Ovary (tissue), 9 donors: ENCODE data around the gene CHGA. TPM values are rescaled to one million over a fixed set of nuclear protein-coding genes. Genes with fewer than 3 reads are reported as not detected.

Experiments
- DNase-seq, 5 donors: peaks; one replicate each; pipeline ENCODE4 v3.0.0-alpha.2; 2019 to 2020
- H3K27ac ChIP-seq, 2 donors: fragments of 200-600 bp; one replicate each; pipeline versions ENCODE4 v1.5.1 to v1.8.0; 2019 to 2022
- H3K27me3 ChIP-seq: fragments of 200-600 bp; one replicate; pipeline ENCODE4 v1.8.0; 2022
- H3K36me3 ChIP-seq: fragments of 200-600 bp; sonication (generic); one replicate; pipeline ENCODE4 v1.5.1; 2019
- H3K4me1 ChIP-seq: one replicate; pipeline ENCODE4 v1.8.1; 2013; ENCODE audit warnings: mild to moderate bottlenecking, moderate library complexity; ENCODE audit not compliant: insufficient read depth
- H3K4me3 ChIP-seq: fragments of 200-600 bp; sonication (generic); one replicate; pipeline ENCODE4 v1.5.1; 2017
- H3K9me3 ChIP-seq, 2 donors: fragments of 200-600 bp in 1 of 2; sonication (generic) in 1 of 2; one replicate each; pipeline versions ENCODE4 v1.5.1 to v1.8.1; 2013 to 2019; ENCODE audit warnings: mild to moderate bottlenecking in 1 of 2, moderate library complexity in 1 of 2
- CTCF ChIP-seq, 3 donors: fragments of 450-650 bp in 2 of 3; fragments of 200-600 bp in 1 of 3; IDR thresholded peaks; one replicate each; pipeline versions ENCODE4 v1.5.1 to v1.8.0; 2016 to 2022; ENCODE audit warnings: antibody characterized with exemption in 3 of 3, mild to moderate bottlenecking in 1 of 3
- EP300 ChIP-seq: sonication (generic); formaldehyde crosslinking; IDR thresholded peaks from one replicate; pipeline ENCODE4 v1.6.1; 2017; ENCODE audit warnings: antibody characterized with exemption
- POLR2A ChIP-seq: fragments of 450-650 bp; IDR thresholded peaks from one replicate; pipeline ENCODE4 v1.6.1; 2017; ENCODE audit warnings: antibody characterized with exemption, mild to moderate bottlenecking, moderate library complexity
- WGBS, 3 donors: extraction: QIAGEN DNeasy Blood & Tissue Kit in 1 of 3; methylation state at CpG; one replicate each; pipeline versions ENCODE4 v1.1.5 to v1.1.7; 2013 to 2017; 5-methylcytosine and 5-hydroxymethylcytosine counted together
- intact Hi-C, 4 donors: fragments of 100-400 bp; cut with DNase I; formaldehyde crosslinking; loops; one replicate each; pipeline versions ENCODE4 v1.11.0 to v1.15.1; 2022 to 2023
- polyA plus RNA-seq, 2 donors: library from polyadenylated mRNA; stranded (reverse); fragments of 200-250 nt in 1 of 2; fragments of 350-450 nt in 1 of 2; fragmentation: Illumina TruSeq in 1 of 2; extraction: RNeasy Lipid Tissue Mini Kit (QIAGEN cat#74804) in 1 of 2; gene quantifications; one replicate each; pipeline ENCODE4 v1.2.3, GENCODE V29; 2013 to 2014
- total RNA-seq, 7 donors: library from RNA; depleted of rRNA in 2 of 7; stranded (reverse); fragments of >200 nt in 2 of 7; fragmentation: NEBNext Ultra II Directional in 3 of 7; extraction: Animal tissue kit (Norgen Biotek cat#: 25700) in 3 of 7; gene quantifications; one replicate each; pipeline versions ENCODE4 v1.1.0 to v1.2.4, GENCODE V29; 2016 to 2023
- donor health status: DM: no; HTN: no; CAD: no; lungs with moderate emphysema.
- donor health status: DM: no; HTN: no; CAD: no.
- donor health status: Bipolar disorder and iron deficiency.
- donor health status: DM: yes; HTN: yes; CAD: no.
- donor health status: DM: no; HTN: no; CAD: no.
- donor health status: DM: yes; HTN: yes; CAD: no.

The CHGA gene
- total and polyA plus RNA-seq, 9 donors, result 0.13 to 1.6 (median 0.60) TPM; not detected in 2

DNA sequence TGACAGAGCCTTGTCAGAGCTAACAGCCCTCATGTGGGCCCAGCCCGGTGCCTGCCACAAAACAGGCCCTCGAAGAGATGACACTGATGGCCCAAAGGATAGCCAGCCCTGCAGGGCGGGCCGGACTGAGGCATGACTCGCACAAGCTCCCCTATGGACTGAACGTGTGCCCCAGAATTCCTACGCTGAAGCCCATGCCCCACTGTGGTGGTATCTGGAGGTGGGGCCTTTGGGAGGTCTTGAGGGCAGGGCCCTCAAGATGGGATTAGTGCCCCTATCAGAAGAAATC is 38.6 kb downstream of the CHGA start:
- Histone ChIP-seq H3K9me3 (no peaks in the 10 kb centered on the region), H3K27ac (no peak overlapping the region), H3K36me3 (no peaks in the 10 kb centered on the region), H3K4me3 (no peak overlapping the region), H3K4me1 (no peaks in the 10 kb centered on the region), H3K27me3 (no peaks in the 10 kb centered on the region)
- WGBS, 3 donors, result 91 to 96% (median 93%) methylated on average over 7 of the region's 7 CpGs
- TF ChIP-seq CTCF (IDR thresholded peaks at IDR 0.05) (no peak), POLR2A (no peak)
- no peak for DNase-seq
- intact Hi-C loops, result no loop called here

- no peak for TF ChIP-seq EP300
- no peak for TF ChIP-seq CTCF (IDR thresholded peaks at IDR 0.05)
- TF ChIP-seq POLR2A, result no peak
- intact Hi-C loops, result no loop called here
- 90 to 92% (median 91%) methylated on average over 20 of the region's 20 CpGs for WGBS, 3 donors
- no peak for DNase-seq
- Histone ChIP-seq H3K9me3 (no peaks in the 10 kb centered on the region), H3K27me3 (no peaks in the 10 kb centered on the region), H3K4me1 (no peaks in the 10 kb centered on the region), H3K27ac (no peak overlapping the region), H3K36me3 (no peaks in the 10 kb centered on the region), H3K4me3 (no peak overlapping the region)
Measured at GRCh38 chr14:92962031-92962830, 39.3 kb downstream of the CHGA start.

GRCh38 chr14:92962831-92963095 is 39.8 kb downstream of the CHGA start:
- Histone ChIP-seq H3K4me1 (no peaks in the 10 kb centered on the region), H3K9me3 (no peaks in the 10 kb centered on the region), H3K36me3 (no peaks in the 10 kb centered on the region), H3K27ac (no peak overlapping the region), H3K4me3 (no peak overlapping the region), H3K27me3 (no peaks in the 10 kb centered on the region)
- DNase-seq, result no peak
- intact Hi-C loops, result no loop called here
- 93 to 96% (median 94%) methylated on average over 11 of the region's 11 CpGs for WGBS, 3 donors
- no peak for TF ChIP-seq EP300
- no peak for TF ChIP-seq POLR2A
- TF ChIP-seq CTCF (IDR thresholded peaks at IDR 0.05), result no peak

DNA sequence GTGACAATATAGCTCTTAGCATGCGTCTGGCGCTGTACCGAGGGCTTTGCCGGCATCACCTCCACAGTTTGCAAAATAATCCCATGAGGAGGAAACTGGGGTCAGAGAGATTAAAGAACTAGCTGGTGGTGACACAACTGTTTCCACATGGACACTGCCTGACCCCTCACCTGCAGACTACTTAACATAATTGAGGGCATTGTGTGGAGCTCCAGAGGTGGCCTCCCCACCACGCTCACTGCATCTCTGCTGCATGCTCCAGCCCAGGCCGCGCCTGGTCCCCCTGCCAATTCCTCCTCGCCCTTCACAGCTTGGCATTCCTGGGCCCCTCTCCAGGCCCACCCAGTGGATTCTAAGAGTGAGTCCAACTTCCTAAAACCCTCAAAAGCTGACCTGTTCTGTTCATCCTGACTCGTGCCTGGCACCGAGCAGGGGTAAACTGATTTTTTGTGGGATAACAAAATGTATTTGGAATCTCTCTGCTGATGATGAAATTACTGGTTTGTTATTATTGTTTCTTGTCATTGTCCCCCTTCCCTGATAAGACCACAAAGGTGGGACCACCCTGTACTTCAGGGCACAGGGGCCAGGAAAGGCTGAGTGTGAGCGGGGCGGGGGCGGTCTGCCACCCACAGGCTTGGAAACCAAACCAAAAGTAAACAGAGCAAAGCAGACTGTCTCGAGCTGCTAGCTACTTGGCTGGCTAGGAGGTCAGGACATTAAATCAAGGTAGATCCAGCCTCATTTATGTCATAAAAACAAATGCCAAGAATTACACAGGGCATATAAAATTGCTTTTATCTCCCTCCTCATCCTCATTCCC is 40.6 kb downstream of the CHGA start:
- Histone ChIP-seq H3K4me3 (no peak overlapping the region), H3K9me3 (no peaks in the 10 kb centered on the region), H3K4me1 (no peaks in the 10 kb centered on the region), H3K36me3 (no peaks in the 10 kb centered on the region), H3K27ac (no peak overlapping the region), H3K27me3 (no peaks in the 10 kb centered on the region)
- intact Hi-C loops, result no loop called here
- TF ChIP-seq CTCF (IDR thresholded peaks at IDR 0.05), result no peak
- TF ChIP-seq EP300, result no peak
- TF ChIP-seq POLR2A, result no peak
- no peak for DNase-seq
- 69 to 74% (median 73%) methylated on average over 14 of the region's 14 CpGs for whole genome bisulfite sequencing, 3 donors
